HG02973 (cell line): ENCODE results near the gene CARMIL1.

Source experiments
- ATAC-seq: cut with Tn5 transposase; IDR thresholded peaks from one replicate; pipeline ENCODE4 v1.9.1; 2021; ENCODE audit warnings: moderate library complexity; ENCODE audit not compliant: unreplicated experiment

Gene CARMIL1

GRCh38 chr6:25497383-25498040 is 218.3 kb downstream of the CARMIL1 start:
- ATAC-seq, result no peak

DNA sequence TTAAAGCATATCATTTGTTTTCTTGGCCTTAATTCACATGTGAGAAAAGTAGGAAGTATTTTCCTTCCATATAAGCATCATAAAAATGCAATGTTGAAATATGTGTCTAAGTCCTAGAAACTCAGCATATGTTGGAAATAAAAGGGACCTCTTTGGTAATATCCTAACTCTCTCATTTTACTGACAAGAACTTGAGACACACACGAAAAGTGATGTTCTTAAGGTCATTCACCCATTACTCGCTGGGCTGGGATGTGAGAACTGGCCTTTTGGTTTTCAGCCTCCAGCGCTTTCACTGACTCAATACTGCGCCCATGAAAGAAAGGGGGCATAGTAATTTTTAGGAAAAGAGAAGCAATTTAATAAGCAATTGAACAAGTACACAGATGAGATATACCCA is 219.3 kb downstream of the CARMIL1 start:
- ATAC-seq, result no peak

GRCh38 chr6:25499615-25500235 is 220.6 kb downstream of the CARMIL1 start:
- ATAC-seq, result no peak

DNA sequence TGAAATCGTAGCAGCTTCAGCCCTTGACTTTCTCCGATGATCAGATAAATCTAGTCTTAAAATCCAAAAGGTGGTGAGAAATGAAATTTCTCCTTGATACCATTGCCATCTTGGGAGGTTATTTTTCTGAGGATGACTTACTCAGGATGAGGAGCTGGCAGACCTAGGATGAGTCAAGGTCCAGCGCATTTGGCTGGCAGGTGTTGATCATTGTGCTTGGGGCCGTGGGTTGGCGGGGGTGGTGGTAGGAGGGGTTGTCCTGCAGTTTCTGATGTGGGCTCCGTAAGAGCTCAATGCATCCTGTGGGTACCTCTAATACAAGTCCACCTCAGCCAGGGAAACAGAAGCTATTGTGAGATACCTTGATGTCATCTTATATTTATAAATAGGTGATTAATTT is 224.5 kb downstream of the CARMIL1 start:
- ATAC-seq, result no peak

GRCh38 chr6:25504661-25505060 is 225.5 kb downstream of the CARMIL1 start:
- ATAC-seq, result no peak

DNA sequence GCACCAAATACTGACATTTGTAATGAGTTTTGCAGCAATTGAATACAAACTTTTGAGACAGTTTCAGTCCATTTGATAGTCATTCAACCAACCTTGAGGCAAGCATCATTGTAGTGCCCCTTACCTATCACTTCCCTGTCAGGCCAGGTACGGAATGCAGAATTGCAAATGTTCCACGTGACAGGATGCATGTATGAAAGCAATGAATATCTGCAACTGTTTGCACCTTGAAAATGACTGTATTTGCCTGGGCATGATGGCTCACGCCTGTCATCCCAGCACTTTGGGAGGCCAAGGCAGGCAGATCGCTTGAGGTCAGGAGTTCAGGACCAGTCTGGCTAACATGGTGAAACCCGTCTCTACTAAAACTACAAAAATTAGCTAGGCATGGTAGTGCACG is 226.8 kb downstream of the CARMIL1 start:
- ATAC-seq, result no peak

DNA sequence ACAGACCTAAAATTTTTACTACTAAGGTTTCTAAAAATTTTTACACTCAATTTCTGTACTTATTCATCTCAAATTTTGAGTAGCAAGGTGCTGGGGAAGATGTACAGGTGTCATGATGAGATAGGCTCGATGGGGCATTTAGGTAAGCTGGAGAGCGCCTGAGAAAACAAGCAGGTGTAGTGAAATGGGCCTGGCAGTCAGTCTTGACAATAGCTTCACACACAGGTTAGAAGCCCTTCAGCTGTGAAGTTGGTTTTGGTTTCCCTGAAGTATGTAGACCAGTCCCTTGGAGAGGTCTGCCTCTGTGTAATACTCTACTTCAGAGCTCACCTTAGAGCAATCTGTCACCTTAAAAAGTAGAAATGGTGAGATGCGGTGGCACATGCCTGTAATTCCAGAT is 228.9 kb downstream of the CARMIL1 start:
- no peak for ATAC-seq

- no peak for ATAC-seq
Observed at GRCh38 chr6:25511376-25511775, 232.2 kb downstream of the CARMIL1 start.

DNA sequence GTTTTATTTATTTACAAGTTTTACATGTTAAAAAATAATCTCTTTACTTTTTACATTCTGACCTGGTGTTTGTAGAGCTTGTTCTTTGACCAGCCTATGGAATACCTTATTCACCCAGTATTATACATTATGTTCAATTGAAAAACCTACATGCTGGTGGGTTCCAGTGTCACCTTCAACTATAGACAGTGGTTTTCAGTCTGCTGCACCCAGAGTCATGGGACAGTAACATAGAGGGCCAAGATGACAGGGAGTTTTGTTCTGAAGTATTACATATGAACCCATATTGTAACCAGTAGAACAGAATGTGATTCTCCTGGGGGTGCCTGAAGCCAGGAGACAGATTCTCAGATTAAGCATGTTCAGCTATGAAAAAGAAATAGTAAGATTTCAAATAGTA is 233.4 kb downstream of the CARMIL1 start:
- ATAC-seq, result no peak

DNA sequence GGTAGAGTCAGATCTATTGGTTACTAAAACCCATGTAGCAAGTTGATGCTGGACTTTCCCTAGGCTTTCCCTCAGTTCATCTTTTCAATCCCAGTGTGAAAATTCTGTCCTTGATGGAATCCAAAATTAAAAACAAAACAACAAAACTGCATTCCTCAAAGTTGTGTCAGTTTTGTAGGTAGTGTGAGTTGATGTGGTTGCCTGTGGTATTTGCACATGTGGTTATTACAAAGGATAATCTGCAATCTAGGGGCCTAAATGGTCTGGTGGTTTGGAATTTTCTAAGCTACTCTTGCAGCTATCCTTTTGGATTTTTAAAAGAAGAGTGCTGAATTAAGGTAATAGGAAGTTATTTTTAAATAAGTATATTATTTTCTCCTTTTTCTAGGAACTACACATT is 240.7 kb downstream of the CARMIL1 start:
- no peak for ATAC-seq

DNA sequence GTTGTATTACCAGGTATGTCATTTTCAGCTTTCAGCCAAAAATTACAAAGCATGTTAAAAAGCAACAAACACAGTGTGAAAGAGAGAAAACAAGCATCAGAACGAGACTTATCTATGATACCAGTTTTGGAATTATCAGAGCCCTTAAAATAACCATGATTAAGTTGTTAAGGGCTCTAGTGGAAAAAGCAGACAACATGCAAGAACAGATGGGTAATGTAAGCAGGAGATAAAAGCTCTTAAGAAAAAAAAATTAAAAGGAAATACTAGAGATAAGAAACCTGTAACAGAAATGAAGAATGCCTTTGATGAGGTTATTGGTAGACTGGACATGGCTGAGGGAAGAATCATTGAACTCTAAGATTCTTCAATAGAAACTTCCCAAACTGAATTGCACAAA is 245.4 kb downstream of the CARMIL1 start:
- no peak for ATAC-seq

- ATAC-seq, result no peak
Observed at GRCh38 chr6:25525078-25525477, 245.9 kb downstream of the CARMIL1 start.

DNA sequence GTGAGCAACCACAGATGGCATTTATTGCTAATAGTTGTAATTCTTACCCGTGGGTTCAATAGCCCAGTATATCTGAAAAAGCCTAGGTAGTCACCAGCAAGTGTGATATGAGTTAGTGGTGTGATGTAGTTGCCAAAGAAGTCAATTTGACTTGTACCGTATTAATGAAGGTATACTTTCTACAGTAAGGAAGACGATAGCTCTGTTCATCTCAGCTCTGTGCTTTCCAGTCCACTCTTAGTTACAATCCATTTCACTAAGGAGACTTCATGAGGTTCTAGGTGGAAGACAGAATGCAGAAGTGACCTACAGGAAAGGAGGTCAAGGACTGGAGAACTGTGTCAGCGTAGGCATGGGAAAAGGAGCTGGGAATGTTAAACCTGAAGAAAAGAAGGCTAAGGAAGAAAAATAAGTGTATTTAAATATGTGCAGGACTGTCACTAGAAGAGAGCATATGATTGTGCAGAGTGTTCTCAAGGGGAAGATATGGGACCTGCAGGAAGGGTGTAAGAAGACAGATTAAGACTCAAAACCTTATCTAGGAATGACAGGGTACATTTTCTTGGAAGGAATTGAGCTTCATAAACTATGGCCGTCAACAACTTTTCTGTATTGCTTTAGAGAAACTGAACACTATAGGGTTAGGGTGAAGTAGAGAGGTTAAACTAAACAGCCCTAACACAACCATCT is 255.9 kb downstream of the CARMIL1 start:
- ATAC-seq, result no peak

DNA sequence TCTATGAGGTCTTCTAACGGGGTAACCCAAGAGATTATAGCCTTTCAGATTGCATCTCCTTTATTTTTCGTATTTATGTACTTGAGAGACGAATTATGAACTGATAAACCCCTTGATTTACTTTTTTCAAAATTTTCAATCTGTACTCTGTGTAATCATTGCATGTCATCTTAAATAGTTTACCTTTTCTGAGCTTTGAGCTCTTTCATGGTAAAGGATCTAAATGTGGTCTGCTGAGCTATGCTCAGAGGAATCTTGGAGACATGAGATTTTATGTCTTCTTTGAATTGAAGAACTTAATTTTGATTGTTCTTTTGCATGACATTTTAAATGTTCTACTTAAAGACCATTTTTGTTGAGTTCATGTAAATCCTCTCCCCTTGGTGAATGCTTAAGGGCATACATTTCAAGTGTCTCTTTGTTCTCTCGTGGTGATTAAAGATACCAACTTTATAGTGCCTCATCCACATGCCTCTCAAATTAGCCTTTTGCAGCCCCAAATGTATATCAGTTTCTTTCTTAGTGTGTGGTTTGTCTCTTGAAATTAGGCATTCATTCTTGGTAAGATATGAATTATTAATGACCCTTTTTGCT is 256.6 kb downstream of the CARMIL1 start:
- ATAC-seq, result no peak

- no peak for ATAC-seq
Observed at GRCh38 chr6:25536781-25537180, 257.6 kb downstream of the CARMIL1 start.

DNA sequence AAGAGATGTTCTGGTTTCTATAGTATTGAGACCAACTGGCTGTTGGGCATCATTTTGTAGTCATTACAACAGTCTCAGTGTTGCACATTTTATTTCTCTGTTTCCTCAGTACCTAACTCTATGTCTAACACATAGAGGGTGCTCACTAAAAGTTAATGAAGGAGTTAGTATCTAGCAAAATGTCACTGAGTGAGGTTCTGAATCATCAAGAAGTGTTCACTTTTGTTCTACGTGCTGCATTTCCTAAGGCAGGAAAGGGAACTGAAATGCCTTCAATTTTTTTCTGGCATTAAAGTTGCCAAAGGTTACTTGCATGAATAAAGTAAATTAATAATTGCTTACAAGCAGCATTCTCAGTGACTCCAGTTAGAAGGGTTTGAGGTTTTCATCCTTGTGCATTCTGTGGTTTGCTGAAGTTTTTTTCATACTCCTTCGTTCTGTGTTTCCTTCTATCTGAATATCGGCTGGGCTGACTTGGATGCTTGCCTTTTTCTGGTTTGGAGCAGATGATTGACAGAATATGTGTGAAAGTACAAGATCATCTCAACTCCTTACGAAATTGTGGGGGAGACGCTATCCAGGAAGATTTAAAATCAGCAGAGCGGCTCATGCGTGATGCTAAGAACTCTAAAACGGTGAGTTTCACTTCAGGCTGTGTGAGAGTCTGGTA is 258.3 kb downstream of the CARMIL1 start:
- ATAC-seq, result no peak

GRCh38 chr6:25541228-25541627 is 262.1 kb downstream of the CARMIL1 start:
- ATAC-seq, result no peak

DNA sequence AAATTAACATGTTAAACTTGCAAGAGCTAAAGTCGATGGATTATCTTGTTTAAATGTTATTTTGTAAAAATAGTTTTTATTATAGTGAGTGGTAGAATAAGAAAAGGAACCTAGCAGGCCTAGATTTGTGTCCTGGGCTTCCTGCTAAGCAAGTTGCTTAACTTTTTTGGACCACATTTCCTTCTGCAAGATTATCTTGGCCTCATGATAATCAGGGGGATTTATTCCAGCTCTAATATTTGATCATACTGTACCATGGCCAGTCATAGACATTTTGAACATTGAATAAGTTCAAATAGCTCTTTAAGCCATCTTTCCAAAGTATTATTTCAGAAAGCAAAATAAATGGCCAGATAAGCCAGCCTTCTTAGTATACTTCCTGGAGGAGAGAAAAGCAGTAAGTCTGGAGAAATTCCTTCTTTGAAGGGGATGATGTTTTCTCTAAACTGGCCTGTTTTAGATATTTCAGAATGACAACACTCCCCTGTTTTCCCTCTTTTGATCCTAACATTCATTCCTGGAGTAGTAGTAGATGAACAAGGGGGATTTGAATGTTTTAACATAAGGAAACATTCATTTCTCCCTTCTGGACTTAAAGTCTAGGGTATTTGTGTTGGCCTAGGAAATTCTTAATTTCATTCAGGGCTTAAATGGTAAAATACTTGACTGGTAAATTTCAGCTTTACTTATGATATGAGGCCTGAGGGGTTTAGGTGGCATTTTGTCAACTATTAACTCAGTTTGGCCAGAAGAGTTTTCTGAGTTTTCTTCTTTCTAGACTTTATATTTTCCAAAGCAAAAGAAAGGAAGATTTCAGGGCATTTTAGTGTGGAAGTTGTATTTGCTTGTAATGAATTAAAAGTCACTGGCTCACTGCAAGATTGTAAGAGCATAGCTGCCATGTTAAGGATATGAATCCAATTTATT is 264.1 kb downstream of the CARMIL1 start:
- no peak for ATAC-seq

GRCh38 chr6:25544833-25545232 is 265.7 kb downstream of the CARMIL1 start:
- no peak for ATAC-seq

DNA sequence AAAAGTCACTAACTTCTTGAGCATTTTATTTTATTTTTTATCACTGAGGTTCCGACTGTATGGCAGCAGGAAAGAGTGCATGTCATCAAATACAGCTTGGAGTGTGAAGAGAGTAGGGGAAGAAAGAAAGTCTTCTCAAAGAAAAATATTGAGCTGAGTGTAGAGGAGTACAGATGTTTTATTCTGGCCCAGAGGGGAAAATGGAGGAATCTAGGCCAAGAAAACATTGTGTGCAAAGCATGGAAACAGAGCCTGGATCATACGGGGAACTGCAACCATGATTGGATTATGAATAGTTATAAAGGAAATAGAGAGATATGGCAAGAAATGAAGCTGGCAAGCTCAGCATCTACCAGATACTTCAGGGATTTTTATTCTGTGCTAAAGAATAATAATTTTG is 268.6 kb downstream of the CARMIL1 start:
- no peak for ATAC-seq
